ENCODE measurements around the gene VPS35L.

The VPS35L gene

GRCh38 chr16:19749571-19750080 lies 194.1 kb downstream of the VPS35L start:
- DNase-seq (ENCODE audit: low spot score) = no peak
